Measurements from ENCODE around the gene DEFB127. TPM values are rescaled to one million over a fixed set of nuclear protein-coding genes. Genes with fewer than 3 reads are reported as not detected.

The DEFB127 gene
- total and polyA plus RNA-seq, 4 donors, result not detected

- 81% methylated on average over 2 of the region's 2 CpGs for WGBS
- Histone ChIP-seq H3K27me3 (ENCODE audit: control insufficient read depth in 4 of 4, insufficient read depth in 4 of 4, low read length in 3 of 4) (no peaks in the 10 kb centered on the region), H3K27ac (ENCODE audit: low read depth in 1 of 2, low read length in 2 of 2) (no peak overlapping the region), H3K4me1 (ENCODE audit: control insufficient read depth in 4 of 4, insufficient read depth in 4 of 4, low read length in 3 of 4) (peaks cover 0 to 6% (median 2%) of the 10 kb centered on the region in 4 donors), H3K4me3 (ENCODE audit: low read depth in 1 of 3, low read length in 3 of 3) (no peak overlapping the region), H3K9me3 (ENCODE audit: control insufficient read depth in 4 of 4, low read length in 3 of 4) (no peaks in the 10 kb centered on the region), H3K36me3 (ENCODE audit: control insufficient read depth in 4 of 4, insufficient read depth in 3 of 4, low read depth in 1 of 4, low read length in 3 of 4) (no peaks in the 10 kb centered on the region), H3K9ac (ENCODE audit: low read depth in 1 of 2, low read length in 2 of 2) (no peak overlapping the region)
- TF ChIP-seq CTCF (IDR thresholded peaks at IDR 0.05; ENCODE audit: low read depth, low read length, missing input control) (no peak), RXRA (IDR thresholded peaks at IDR 0.05) (no peak), GABPA (IDR thresholded peaks at IDR 0.05 in 1 of 2, conservative IDR thresholded peaks at IDR 0.05 in 1 of 2) (no peak), HNF4A (conservative IDR thresholded peaks at IDR 0.05) (no peak), YY1 (IDR thresholded peaks at IDR 0.05) (no peak), REST (IDR thresholded peaks at IDR 0.05) (no peak), RAD21 (IDR thresholded peaks at IDR 0.05) (no peak), NR2F2 (IDR thresholded peaks at IDR 0.05) (no peak), EGR1 (IDR thresholded peaks at IDR 0.05; ENCODE audit: low read depth in 2 of 2) (no peak), ATF3 (IDR thresholded peaks at IDR 0.05) (no peak), MAX (IDR thresholded peaks at IDR 0.05) (no peak)
- DNase-seq (ENCODE audit: low spot score), result no peak
Observed at GRCh38 chr20:168876-169275, 11.6 kb downstream of the DEFB127 start.

GRCh38 chr20:184288-184687 lies 27.0 kb downstream of the DEFB127 start:
- H3K36me3 ChIP-seq (ENCODE audit: control insufficient read depth in 4 of 4, insufficient read depth in 3 of 4, low read depth in 1 of 4, low read length in 3 of 4), result no peaks in the 10 kb centered on the region
- no peaks in the 10 kb centered on the region for H3K4me1 ChIP-seq (ENCODE audit: control insufficient read depth in 4 of 4, insufficient read depth in 4 of 4, low read length in 3 of 4)
- H3K9me3 ChIP-seq (ENCODE audit: control insufficient read depth in 4 of 4, low read length in 3 of 4), result peaks cover 0 to 3% (median 0%) of the 10 kb centered on the region in 4 donors
- DNase-seq (ENCODE audit: low spot score), result no peak
- no peak overlapping the region for H3K4me3 ChIP-seq (ENCODE audit: low read depth in 1 of 3, low read length in 3 of 3)
- H3K27me3 ChIP-seq (ENCODE audit: control insufficient read depth in 4 of 4, insufficient read depth in 4 of 4, low read length in 3 of 4), result peaks cover 0 to 4% (median 1%) of the 10 kb centered on the region in 4 donors
- TF ChIP-seq NR2F2 (IDR thresholded peaks at IDR 0.05), result no peak
- no peak for TF ChIP-seq EGR1 (IDR thresholded peaks at IDR 0.05; ENCODE audit: low read depth in 2 of 2)
- no peak for TF ChIP-seq HNF4A (conservative IDR thresholded peaks at IDR 0.05)
- TF ChIP-seq ATF3 (IDR thresholded peaks at IDR 0.05), result no peak
- no peak for TF ChIP-seq TAF1 (conservative IDR thresholded peaks at IDR 0.05)
- no peak for TF ChIP-seq RAD21 (IDR thresholded peaks at IDR 0.05)
- no peak for TF ChIP-seq FOXA2 (IDR thresholded peaks at IDR 0.05)
- TF ChIP-seq YY1 (IDR thresholded peaks at IDR 0.05), result no peak
- no peak for TF ChIP-seq HNF4G (IDR thresholded peaks at IDR 0.05)
- no peak for TF ChIP-seq REST (IDR thresholded peaks at IDR 0.05)
- TF ChIP-seq GABPA (IDR thresholded peaks at IDR 0.05 in 1 of 2, conservative IDR thresholded peaks at IDR 0.05 in 1 of 2), result no peak
- TF ChIP-seq RXRA (IDR thresholded peaks at IDR 0.05), result no peak
- no peak for TF ChIP-seq ZBTB33 (IDR thresholded peaks at IDR 0.05)
- WGBS, result 52% methylated on average over 2 of the region's 2 CpGs
- no peak overlapping the region for H3K27ac ChIP-seq (ENCODE audit: low read depth in 1 of 2, low read length in 2 of 2)
- H3K9ac ChIP-seq (ENCODE audit: low read depth in 1 of 2, low read length in 2 of 2), result no peak overlapping the region
